Stomach (tissue), 9 donors: Measurements from ENCODE around the gene GMEB2. TPM values are rescaled to one million over a fixed set of nuclear protein-coding genes. Genes with fewer than 3 reads are reported as not detected.

Experiments used
- DNase-seq, 2 donors: peaks; one replicate each; pipeline versions ENCODE4 v3.0.0 to v3.0.0-alpha.2; 2013 to 2019
- H3K27ac ChIP-seq, 5 donors: fragments of 200-600 bp in 4 of 5; sonication (generic) in 4 of 5; one replicate each; pipeline ENCODE4 v1.5.1; 2013 to 2019; ENCODE audit warnings: mild to moderate bottlenecking in 1 of 5, moderate library complexity in 1 of 5
- H3K27me3 ChIP-seq, 3 donors: fragments of 200-600 bp; sonication (generic); one replicate each; pipeline ENCODE4 v1.5.1; 2017 to 2019; ENCODE audit warnings: mixed run types in 1 of 3
- H3K36me3 ChIP-seq, 4 donors: fragments of 200-600 bp; sonication (generic); 1 replicate in 3 of 4; 2 replicates in 1 of 4; pipeline ENCODE4 v1.5.1; 2016 to 2019
- H3K4me1 ChIP-seq, 4 donors: fragments of 200-600 bp; sonication (generic); one replicate each; pipeline ENCODE4 v1.5.1; 2016 to 2019
- H3K4me3 ChIP-seq, 4 donors: fragments of 200-600 bp; sonication (generic) in 3 of 4; one replicate each; pipeline ENCODE4 v1.5.1; 2016 to 2019; ENCODE audit warnings: mild to moderate bottlenecking in 1 of 4
- H3K9me3 ChIP-seq, 4 donors: fragments of 200-600 bp; sonication (generic); one replicate each; pipeline ENCODE4 v1.5.1; 2016 to 2019
- EP300 ChIP-seq: sonication (generic); formaldehyde crosslinking; IDR thresholded peaks from one replicate; pipeline ENCODE4 v1.6.1; 2017; ENCODE audit warnings: antibody characterized with exemption
- POLR2A ChIP-seq, 4 donors: fragments of 450-650 bp; IDR thresholded peaks; one replicate each; pipeline ENCODE4 v1.6.1; 2016; ENCODE audit warnings: antibody characterized with exemption in 4 of 4, control low read depth in 2 of 4, mild to moderate bottlenecking in 1 of 4, moderate library complexity in 1 of 4
- POLR2AphosphoS5 ChIP-seq, 3 donors: sonication (generic); formaldehyde crosslinking; IDR thresholded peaks; one replicate each; pipeline ENCODE4 v1.6.1; 2016; ENCODE audit warnings: antibody characterized with exemption in 3 of 3
- WGBS, 5 donors: extraction: QIAGEN DNeasy Blood & Tissue Kit in 3 of 5; methylation state at CpG; one replicate each; pipeline versions ENCODE4 v1.1.5 to v1.1.7; 2013 to 2018; 5-methylcytosine and 5-hydroxymethylcytosine counted together
- intact Hi-C: fragments of 100-400 bp; cut with DNase I; formaldehyde crosslinking; loops from one replicate; pipeline ENCODE4 v1.15.1; 2023; ENCODE audit warnings: low total_unique reads
- polyA plus RNA-seq, 3 donors: library from polyadenylated mRNA; stranded (reverse); fragments of 200-250 nt; gene quantifications; one replicate each; pipeline ENCODE4 v1.2.3, GENCODE V29; 2013
- total RNA-seq, 5 donors: library from RNA; depleted of rRNA; stranded (reverse); fragments of >200 nt; gene quantifications; one replicate each; pipeline versions ENCODE4 v1.1.0 to v1.2.3, GENCODE V29; 2014 to 2016
- TF ChIP-seq, protein P1 (sequence below), 7 experiments: fragments of 450-650 bp in 4 of 7; fragments of 200-600 bp in 3 of 7; sonication (generic) in 3 of 7; IDR thresholded peaks; one replicate each; pipeline ENCODE4 v1.5.1; 2016 to 2019; ENCODE audit warnings: antibody characterized with exemption in 7 of 7, control low read depth in 2 of 7, mild to moderate bottlenecking in 1 of 7
- donor health status: healthy with polysubstance abuse.
- donor health status: Bipolar disorder and iron deficiency.
- donor health status: healthy.

Gene GMEB2
- total and polyA plus RNA-seq, 8 donors, result 1.8 to 20.4 (median 7.5) TPM

DNA sequence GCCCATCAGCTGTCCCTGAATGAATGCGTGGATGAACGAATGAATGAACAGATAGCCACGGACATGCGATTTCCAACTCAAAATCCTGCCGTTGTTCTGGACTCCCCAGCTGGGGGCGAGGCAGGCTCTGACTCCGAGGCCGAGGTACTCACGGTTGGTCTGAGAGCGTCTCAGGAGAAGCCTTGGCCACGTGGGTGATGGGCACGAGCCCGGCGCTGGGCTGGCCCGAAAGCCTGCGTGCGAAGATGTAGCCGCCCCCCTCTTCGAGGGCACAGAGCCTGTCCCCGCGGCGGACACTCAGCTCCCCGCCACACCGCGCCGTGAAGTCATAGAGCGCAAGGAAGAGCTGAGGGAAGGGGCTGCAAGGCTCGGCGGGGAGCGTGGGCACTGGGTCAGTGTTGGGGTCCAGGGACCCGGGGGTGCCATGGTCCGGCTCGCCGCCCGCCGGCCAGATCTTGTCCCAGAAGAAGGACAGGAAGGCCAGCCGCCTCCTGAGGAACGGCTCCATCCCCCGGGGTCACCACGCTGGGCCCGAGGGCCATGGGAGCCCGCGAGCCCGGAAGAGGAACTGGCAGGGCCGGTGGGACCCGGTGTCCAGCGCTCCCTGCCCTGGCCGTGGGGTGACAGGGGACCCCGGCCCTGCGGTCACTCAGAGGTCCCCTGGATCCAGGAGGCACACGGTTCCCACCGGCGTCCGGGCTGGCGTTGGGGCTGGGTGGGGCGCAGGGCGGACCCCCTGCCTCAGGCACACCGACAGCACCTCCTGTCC, 79.8 kb downstream of the GMEB2 start:
- no peaks in the 10 kb centered on the region for H3K36me3 ChIP-seq
- intact Hi-C loops, result no loop called here
- H3K27me3 ChIP-seq, result peaks cover 0 to 74% (median 4%) of the 10 kb centered on the region in 3 donors

GRCh38 chr20:63546256-63546955, 80.5 kb downstream of the GMEB2 start:
- no peak overlapping the region for H3K27ac ChIP-seq
- no peaks in the 10 kb centered on the region for H3K36me3 ChIP-seq
- no peaks in the 10 kb centered on the region for H3K9me3 ChIP-seq
- DNase-seq, result no peak
- 65 to 75% (median 72%) methylated on average over 12 to 20 of the region's 20 CpGs for WGBS, 5 donors
- intact Hi-C loops, result no loop called here
- H3K4me3 ChIP-seq, result no peak overlapping the region
- peaks cover 0 to 76% (median 4%) of the 10 kb centered on the region in 3 donors for H3K27me3 ChIP-seq
- TF ChIP-seq, protein P1, sequence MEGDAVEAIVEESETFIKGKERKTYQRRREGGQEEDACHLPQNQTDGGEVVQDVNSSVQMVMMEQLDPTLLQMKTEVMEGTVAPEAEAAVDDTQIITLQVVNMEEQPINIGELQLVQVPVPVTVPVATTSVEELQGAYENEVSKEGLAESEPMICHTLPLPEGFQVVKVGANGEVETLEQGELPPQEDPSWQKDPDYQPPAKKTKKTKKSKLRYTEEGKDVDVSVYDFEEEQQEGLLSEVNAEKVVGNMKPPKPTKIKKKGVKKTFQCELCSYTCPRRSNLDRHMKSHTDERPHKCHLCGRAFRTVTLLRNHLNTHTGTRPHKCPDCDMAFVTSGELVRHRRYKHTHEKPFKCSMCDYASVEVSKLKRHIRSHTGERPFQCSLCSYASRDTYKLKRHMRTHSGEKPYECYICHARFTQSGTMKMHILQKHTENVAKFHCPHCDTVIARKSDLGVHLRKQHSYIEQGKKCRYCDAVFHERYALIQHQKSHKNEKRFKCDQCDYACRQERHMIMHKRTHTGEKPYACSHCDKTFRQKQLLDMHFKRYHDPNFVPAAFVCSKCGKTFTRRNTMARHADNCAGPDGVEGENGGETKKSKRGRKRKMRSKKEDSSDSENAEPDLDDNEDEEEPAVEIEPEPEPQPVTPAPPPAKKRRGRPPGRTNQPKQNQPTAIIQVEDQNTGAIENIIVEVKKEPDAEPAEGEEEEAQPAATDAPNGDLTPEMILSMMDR (IDR thresholded peaks at IDR 0.05), result no peak
- TF ChIP-seq POLR2AphosphoS5 (IDR thresholded peaks at IDR 0.05), result no peak
- TF ChIP-seq EP300, result no peak
- no peak for TF ChIP-seq POLR2A (IDR thresholded peaks at IDR 0.05)
- H3K4me1 ChIP-seq, result peaks cover 0 to 23% (median under 1%) of the 10 kb centered on the region in 4 donors

More for the DNA sequence above, 79.8 kb downstream of the GMEB2 start:
- peaks cover 0 to 20% (median 0%) of the 10 kb centered on the region in 4 donors for H3K4me1 ChIP-seq
- no peak for DNase-seq
- TF ChIP-seq POLR2A (IDR thresholded peaks at IDR 0.05) (no peak), EP300 (no peak), POLR2AphosphoS5 (IDR thresholded peaks at IDR 0.05) (no peak)
- TF ChIP-seq, protein P1 (IDR thresholded peaks at IDR 0.05), result no peak
- H3K9me3 ChIP-seq, result no peaks in the 10 kb centered on the region
- H3K4me3 ChIP-seq, result no peak overlapping the region
- WGBS, 5 donors, result 44 to 66% (median 56%) methylated on average over 19 to 58 of the region's 58 CpGs
- no peak overlapping the region for H3K27ac ChIP-seq

GRCh38 chr20:63545814-63546213, 81.1 kb downstream of the GMEB2 start:
- H3K27me3 ChIP-seq, result peaks cover 0 to 72% (median 4%) of the 10 kb centered on the region in 3 donors
- no peak for TF ChIP-seq POLR2AphosphoS5 (IDR thresholded peaks at IDR 0.05)
- TF ChIP-seq EP300, result no peak
- TF ChIP-seq, protein P1 (IDR thresholded peaks at IDR 0.05), result no peak
- DNase-seq, result no peak
- no peaks in the 10 kb centered on the region for H3K36me3 ChIP-seq
- H3K4me3 ChIP-seq, result no peak overlapping the region
- H3K4me1 ChIP-seq, result peaks cover 0 to 29% (median 3%) of the 10 kb centered on the region in 4 donors
- WGBS, 5 donors, result 39 to 52% (median 47%) methylated on average over 6 of the region's 6 CpGs; no CpG with 5 or more reads in 1 of the 5 donors
- no peaks in the 10 kb centered on the region for H3K9me3 ChIP-seq
- H3K27ac ChIP-seq, result no peak overlapping the region
- intact Hi-C loops, result no loop called here

GRCh38 chr20:63544958-63545516, 81.9 kb downstream of the GMEB2 start:
- Histone ChIP-seq H3K27me3 (peaks cover 0 to 64% (median 4%) of the 10 kb centered on the region in 3 donors), H3K4me1 (peaks cover 0 to 37% (median 7%) of the 10 kb centered on the region in 4 donors), H3K27ac (no peak overlapping the region), H3K36me3 (no peaks in the 10 kb centered on the region), H3K4me3 (no peak overlapping the region), H3K9me3 (no peaks in the 10 kb centered on the region)
- TF ChIP-seq POLR2A (IDR thresholded peaks at IDR 0.05) (no peak), POLR2AphosphoS5 (IDR thresholded peaks at IDR 0.05) (peak in 1 of 3 donors; percentile 8), EP300 (no peak)
- TF ChIP-seq, protein P1 (IDR thresholded peaks at IDR 0.05), result no peak
- WGBS, 5 donors, result 48 to 65% (median 59%) methylated on average over 15 to 19 of the region's 19 CpGs
- peak; percentile 43 to 83 for DNase-seq
- intact Hi-C loops, result no loop called here
